Hepatocyte (in vitro differentiated cells): ENCODE results near the gene PDZD7. TPM values are rescaled to one million over a fixed set of nuclear protein-coding genes. Genes with fewer than 3 reads are reported as not detected.
A peak's percentile ranks its signal among the peaks of the same experiment; 100 is the strongest.

Experiments
- DNase-seq: peaks from one replicate; pipeline ENCODE4 v3.0.0-alpha.2; 2016; ENCODE audit warnings: low spot score
- H2AFZ ChIP-seq: fragments of 200-600 bp; sonication (generic); 2 replicates; pipeline ENCODE4 v1.6.0; 2016; ENCODE audit warnings: antibody characterized with exemption, mild to moderate bottlenecking
- H3K27ac ChIP-seq: fragments of 200-600 bp; sonication (generic); 2 replicates; pipeline ENCODE4 v1.5.1; 2016; ENCODE audit warnings: mild to moderate bottlenecking
- H3K27me3 ChIP-seq: fragments of 200-600 bp; sonication (generic); 2 replicates; pipeline ENCODE4 v1.6.1; 2016
- H3K36me3 ChIP-seq: fragments of 200-600 bp; sonication (generic); replicated peaks from 2 replicates; pipeline ENCODE4 v1.5.1; 2016; ENCODE audit warnings: low read depth; ENCODE audit not compliant: insufficient read depth
- H3K4me1 ChIP-seq: fragments of 200-600 bp; sonication (generic); 2 replicates; pipeline ENCODE4 v1.5.1; 2016; ENCODE audit warnings: mild to moderate bottlenecking, moderate library complexity; ENCODE audit not compliant: insufficient read depth
- H3K4me2 ChIP-seq: fragments of 200-600 bp; sonication (generic); 2 replicates; pipeline ENCODE4 v1.6.0; 2016
- H3K4me3 ChIP-seq: fragments of 200-600 bp; sonication (generic); 2 replicates; pipeline ENCODE4 v1.5.1; 2016; ENCODE audit warnings: mild to moderate bottlenecking
- H3K79me2 ChIP-seq: fragments of 200-600 bp; sonication (generic); 2 replicates; pipeline ENCODE4 v1.6.0; 2017; ENCODE audit warnings: mild to moderate bottlenecking
- H3K9me2 ChIP-seq: fragments of 200-600 bp; sonication (generic); replicated peaks from 2 replicates; pipeline ENCODE4 v1.6.0; 2017; ENCODE audit warnings: mild to moderate bottlenecking; ENCODE audit not compliant: insufficient read depth
- H3K9me3 ChIP-seq: fragments of 200-600 bp; sonication (generic); 2 replicates; pipeline ENCODE4 v1.5.1; 2016; ENCODE audit warnings: low read depth, mild to moderate bottlenecking
- H4K20me1 ChIP-seq: fragments of 200-600 bp; sonication (generic); 2 replicates; pipeline ENCODE4 v1.6.0; 2016; ENCODE audit warnings: mild to moderate bottlenecking; ENCODE audit not compliant: insufficient read depth, poor library complexity, severe bottlenecking
- CTCF ChIP-seq: fragments of 200-600 bp; sonication (generic); IDR thresholded peaks from 2 replicates; pipeline ENCODE4 v1.5.1; 2016; ENCODE audit warnings: antibody characterized with exemption, mild to moderate bottlenecking; ENCODE audit not compliant: poor library complexity
- EZH2 ChIP-seq: fragments of 200-600 bp; sonication (generic); IDR thresholded peaks from 2 replicates; pipeline ENCODE4 v1.6.1; 2016; ENCODE audit warnings: antibody characterized with exemption, mild to moderate bottlenecking, borderline replicate concordance
- EZH2phosphoT487 ChIP-seq: fragments of 200-600 bp; sonication (generic); IDR thresholded peaks from one replicate; pipeline ENCODE4 v1.6.1; 2018; ENCODE audit warnings: antibody characterized with exemption, mild to moderate bottlenecking, low read depth, moderate library complexity; ENCODE audit not compliant: unreplicated experiment, severe bottlenecking
- WGBS: methylation state at CpG from one replicate; pipeline ENCODE4 v1.1.6; 2016; ENCODE audit warnings: low lambda C conversion rate; ENCODE audit errors: missing lambda C conversion rate; 5-methylcytosine and 5-hydroxymethylcytosine counted together
- polyA plus RNA-seq: library from polyadenylated mRNA; unstranded; fragments of >200 nt; fragmentation: Nextera tagmentation; extraction: Ambion mirVana; gene quantifications from 2 replicates; pipeline ENCODE4 v1.2.1, GENCODE V29; 2016
- total RNA-seq: library from RNA; depleted of rRNA; stranded (reverse); fragments of >200 nt; gene quantifications from 2 replicates; pipeline ENCODE4 v1.2.3, GENCODE V29; 2014

PDZD7 gene
- total and polyA plus RNA-seq, 2 experiments from 2014 or later, result 6.0 to 8.4 TPM

GRCh38 chr10:101033276-101033675 lies 2.3 kb upstream of the PDZD7 start:
- Histone ChIP-seq H2AFZ (no peak overlapping the region), H3K9me3 (no peaks in the 10 kb centered on the region), H3K9me2 (no peaks in the 10 kb centered on the region), H3K4me2 (peak overlapping the region; percentile 94), H3K36me3 (no peaks in the 10 kb centered on the region), H4K20me1 (no peaks in the 10 kb centered on the region), H3K4me3 (peak overlapping the region; percentile 38), H3K79me2 (peaks cover 16% of the 10 kb centered on the region), H3K27ac (peak overlapping the region; percentile 99), H3K27me3 (no peaks in the 10 kb centered on the region), H3K4me1 (peaks cover 32% of the 10 kb centered on the region)
- TF ChIP-seq CTCF (no peak), EZH2phosphoT487 (no peak), EZH2 (no peak)
- WGBS, result 76% methylated on average over 3 of the region's 3 CpGs
- DNase-seq, result no peak

- TF ChIP-seq EZH2 (no peak), CTCF (no peak), EZH2phosphoT487 (no peak)
- peak; percentile 78 for DNase-seq
- no peaks in the 10 kb centered on the region for H3K36me3 ChIP-seq
- H4K20me1 ChIP-seq, result no peaks in the 10 kb centered on the region
- WGBS, result 26% methylated on average over 6 of the region's 6 CpGs
- H3K27me3 ChIP-seq, result no peaks in the 10 kb centered on the region
- H3K4me3 ChIP-seq, result peak overlapping the region; percentile 38
- peaks cover 32% of the 10 kb centered on the region for H3K4me1 ChIP-seq
- H3K9me3 ChIP-seq, result no peaks in the 10 kb centered on the region
- peak overlapping the region; percentile 61 for H2AFZ ChIP-seq
- peaks cover 16% of the 10 kb centered on the region for H3K79me2 ChIP-seq
- peak overlapping the region; percentile 99 for H3K27ac ChIP-seq
- H3K9me2 ChIP-seq, result no peaks in the 10 kb centered on the region
- peak overlapping the region; percentile 94 for H3K4me2 ChIP-seq
These were observed 1.8 kb upstream of the PDZD7 start for GRCh38 chr10:101032637-101033224.

- H3K4me3 ChIP-seq, result peak overlapping the region; percentile 38
- peaks cover 37% of the 10 kb centered on the region for H3K4me1 ChIP-seq
These were observed 1.1 kb upstream of the PDZD7 start for GRCh38 chr10:101031796-101032636.

More at GRCh38 chr10:101031796-101032636, 1.1 kb upstream of the PDZD7 start:
- no peaks in the 10 kb centered on the region for H3K36me3 ChIP-seq
- peak overlapping the region; percentile 94 for H3K4me2 ChIP-seq
- H4K20me1 ChIP-seq, result no peaks in the 10 kb centered on the region
- no peaks in the 10 kb centered on the region for H3K27me3 ChIP-seq
- no peaks in the 10 kb centered on the region for H3K9me3 ChIP-seq
- TF ChIP-seq EZH2phosphoT487 (no peak), EZH2 (no peak), CTCF (no peak)
- WGBS, result 2% methylated on average over 36 of the region's 47 CpGs
- H3K79me2 ChIP-seq, result peaks cover 16% of the 10 kb centered on the region
- H3K27ac ChIP-seq, result peak overlapping the region; percentile 99
- H2AFZ ChIP-seq, result peak overlapping the region; percentile 61
- DNase-seq, result peak; percentile 89
- no peaks in the 10 kb centered on the region for H3K9me2 ChIP-seq
